ENCODE results near the gene MILR1.

- TF ChIP-seq, protein P1, sequence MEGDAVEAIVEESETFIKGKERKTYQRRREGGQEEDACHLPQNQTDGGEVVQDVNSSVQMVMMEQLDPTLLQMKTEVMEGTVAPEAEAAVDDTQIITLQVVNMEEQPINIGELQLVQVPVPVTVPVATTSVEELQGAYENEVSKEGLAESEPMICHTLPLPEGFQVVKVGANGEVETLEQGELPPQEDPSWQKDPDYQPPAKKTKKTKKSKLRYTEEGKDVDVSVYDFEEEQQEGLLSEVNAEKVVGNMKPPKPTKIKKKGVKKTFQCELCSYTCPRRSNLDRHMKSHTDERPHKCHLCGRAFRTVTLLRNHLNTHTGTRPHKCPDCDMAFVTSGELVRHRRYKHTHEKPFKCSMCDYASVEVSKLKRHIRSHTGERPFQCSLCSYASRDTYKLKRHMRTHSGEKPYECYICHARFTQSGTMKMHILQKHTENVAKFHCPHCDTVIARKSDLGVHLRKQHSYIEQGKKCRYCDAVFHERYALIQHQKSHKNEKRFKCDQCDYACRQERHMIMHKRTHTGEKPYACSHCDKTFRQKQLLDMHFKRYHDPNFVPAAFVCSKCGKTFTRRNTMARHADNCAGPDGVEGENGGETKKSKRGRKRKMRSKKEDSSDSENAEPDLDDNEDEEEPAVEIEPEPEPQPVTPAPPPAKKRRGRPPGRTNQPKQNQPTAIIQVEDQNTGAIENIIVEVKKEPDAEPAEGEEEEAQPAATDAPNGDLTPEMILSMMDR (IDR thresholded peaks at IDR 0.05; ENCODE audit: extremely low read depth in 1 of 2, insufficient read depth in 1 of 2, low read depth in 1 of 2, low read length in 2 of 2) = no peak
- TF ChIP-seq POLR2AphosphoS5 (IDR thresholded peaks at IDR 0.05; ENCODE audit: insufficient read depth, low read depth, low read length) (no peak), FOS (IDR thresholded peaks at IDR 0.05; ENCODE audit: borderline replicate concordance, insufficient read depth, low read length) (no peak), GATA2 (IDR thresholded peaks at IDR 0.05; ENCODE audit: insufficient read depth, insufficient read length, low read depth, low read length) (no peak), JUN (IDR thresholded peaks at IDR 0.05; ENCODE audit: borderline replicate concordance, insufficient read depth, insufficient read length, low read depth) (no peak), EZH2 (IDR thresholded peaks at IDR 0.05; ENCODE audit: borderline replicate concordance, low read depth, low read length, severe bottlenecking) (no peak)
These were observed 47.6 kb upstream of the MILR1 start for GRCh38 chr17:64401244-64401860.

All from endothelial cell of umbilical vein (primary cell).